Transverse colon (tissue), 3 donors: Measurements from ENCODE around the gene LRIG1.

Source experiments
- POLR2A ChIP-seq: fragments of 450-650 bp; IDR thresholded peaks from one replicate; pipeline ENCODE4 v1.6.1; 2016; ENCODE audit warnings: antibody characterized with exemption, mild to moderate bottlenecking, moderate library complexity
- TF ChIP-seq, protein P1 (sequence below), 5 experiments: fragments of 200-600 bp in 3 of 5; fragments of 450-650 bp in 2 of 5; sonication (generic) in 3 of 5; IDR thresholded peaks; 1 replicate in 2 of 5; 2 replicates in 3 of 5; pipeline ENCODE4 v1.5.1; 2016 to 2017; ENCODE audit warnings: antibody characterized with exemption in 5 of 5, inconsistent platforms in 3 of 5, mild to moderate bottlenecking in 2 of 5, moderate library complexity in 1 of 5

DNA sequence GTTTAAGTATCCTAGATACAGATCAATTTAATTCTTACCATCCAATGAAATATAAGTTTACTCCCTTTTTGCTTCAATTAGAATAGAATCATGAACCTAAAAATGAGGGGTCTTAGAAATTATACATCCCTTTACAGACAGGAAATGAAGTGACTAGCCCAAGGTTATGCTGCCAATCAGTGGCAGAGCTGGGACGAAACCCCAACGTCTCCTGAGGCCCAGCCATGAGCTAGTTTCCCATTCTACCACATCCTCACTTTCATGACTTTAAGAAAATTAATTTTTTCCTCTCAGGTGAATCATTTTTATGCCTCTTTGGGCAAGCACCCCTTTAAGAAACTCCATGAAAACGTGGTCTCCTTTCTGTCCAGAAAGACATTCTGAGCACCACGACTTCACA, 11.2 kb downstream of the LRIG1 start:
- TF ChIP-seq, protein P1, sequence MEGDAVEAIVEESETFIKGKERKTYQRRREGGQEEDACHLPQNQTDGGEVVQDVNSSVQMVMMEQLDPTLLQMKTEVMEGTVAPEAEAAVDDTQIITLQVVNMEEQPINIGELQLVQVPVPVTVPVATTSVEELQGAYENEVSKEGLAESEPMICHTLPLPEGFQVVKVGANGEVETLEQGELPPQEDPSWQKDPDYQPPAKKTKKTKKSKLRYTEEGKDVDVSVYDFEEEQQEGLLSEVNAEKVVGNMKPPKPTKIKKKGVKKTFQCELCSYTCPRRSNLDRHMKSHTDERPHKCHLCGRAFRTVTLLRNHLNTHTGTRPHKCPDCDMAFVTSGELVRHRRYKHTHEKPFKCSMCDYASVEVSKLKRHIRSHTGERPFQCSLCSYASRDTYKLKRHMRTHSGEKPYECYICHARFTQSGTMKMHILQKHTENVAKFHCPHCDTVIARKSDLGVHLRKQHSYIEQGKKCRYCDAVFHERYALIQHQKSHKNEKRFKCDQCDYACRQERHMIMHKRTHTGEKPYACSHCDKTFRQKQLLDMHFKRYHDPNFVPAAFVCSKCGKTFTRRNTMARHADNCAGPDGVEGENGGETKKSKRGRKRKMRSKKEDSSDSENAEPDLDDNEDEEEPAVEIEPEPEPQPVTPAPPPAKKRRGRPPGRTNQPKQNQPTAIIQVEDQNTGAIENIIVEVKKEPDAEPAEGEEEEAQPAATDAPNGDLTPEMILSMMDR (IDR thresholded peaks at IDR 0.05) = no peak
- no peak for TF ChIP-seq POLR2A
